Neural cell (in vitro differentiated cells): Measurements from ENCODE around the gene SEC61B. TPM values are rescaled to one million over a fixed set of nuclear protein-coding genes. Genes with fewer than 3 reads are reported as not detected.
A peak's percentile ranks its signal among the peaks of the same experiment; 100 is the strongest.

ENCODE experiments used
- H2AFZ ChIP-seq: fragments of 200-600, 300-800 bp; sonication (generic), shearing (Covaris generic); 2 replicates; pipeline ENCODE4 v1.6.0; 2014; ENCODE audit warnings: low read depth, mild to moderate bottlenecking, antibody characterized with exemption, low read length, moderate library complexity
- H3F3A ChIP-seq: fragments of 200-600 bp; shearing (Covaris generic); 2 replicates; pipeline ENCODE4 v1.6.1; 2016; ENCODE audit warnings: mild to moderate bottlenecking, moderate library complexity, mixed read lengths, antibody characterized with exemption, low read length; ENCODE audit not compliant: insufficient read depth, poor library complexity, severe bottlenecking
- H3K27ac ChIP-seq: fragments of 200-600, 300-800 bp; sonication (generic), shearing (Covaris generic); 2 replicates; pipeline ENCODE4 v1.5.1; 2014; ENCODE audit warnings: mild to moderate bottlenecking, low read length, moderate library complexity
- H3K27me3 ChIP-seq: fragments of 300-800, 200-600 bp; sonication (generic), shearing (Covaris generic); 2 replicates; pipeline ENCODE4 v1.6.0; 2014; ENCODE audit warnings: mild to moderate bottlenecking, low read depth, low read length, moderate library complexity; ENCODE audit not compliant: insufficient read depth
- H3K36me3 ChIP-seq: fragments of 300-800, 200-600 bp; sonication (generic), shearing (Covaris generic); 2 replicates; pipeline ENCODE4 v1.5.1; 2014; ENCODE audit warnings: mild to moderate bottlenecking, antibody characterized with exemption, low read length, moderate library complexity; ENCODE audit not compliant: insufficient read depth
- H3K4me2 ChIP-seq: fragments of 300-800, 200-600 bp; sonication (generic), shearing (Covaris generic); 2 replicates; pipeline ENCODE4 v1.6.0; 2014; ENCODE audit warnings: mild to moderate bottlenecking, low read length
- H3K4me3 ChIP-seq: fragments of 300-800, 200-600 bp; sonication (generic), shearing (Covaris generic); 2 replicates; pipeline ENCODE4 v1.5.1; 2014; ENCODE audit warnings: mild to moderate bottlenecking, low read length, moderate library complexity
- H3K79me2 ChIP-seq: fragments of 200-600 bp; shearing (Covaris generic); replicated peaks from 2 replicates; pipeline ENCODE4 v1.6.0; 2014; ENCODE audit warnings: mild to moderate bottlenecking, low read length, moderate library complexity; ENCODE audit not compliant: insufficient read depth
- H3K9ac ChIP-seq: fragments of 300-800, 200-600 bp; sonication (generic), shearing (Covaris generic); 2 replicates; pipeline ENCODE4 v1.6.1; 2016; ENCODE audit warnings: mild to moderate bottlenecking, low read length, mixed read lengths
- H3K9me2 ChIP-seq: fragments of 200-600 bp; shearing (Covaris generic); 2 replicates; pipeline ENCODE4 v1.6.1; 2016; ENCODE audit warnings: mild to moderate bottlenecking, low read length, mixed read lengths; ENCODE audit not compliant: insufficient read depth
- H3K9me3 ChIP-seq: fragments of 200-600, 300-800 bp; sonication (generic), shearing (Covaris generic); 2 replicates; pipeline ENCODE4 v1.6.1; 2016; ENCODE audit warnings: mild to moderate bottlenecking, mixed run types, low read length, moderate library complexity, mixed read lengths
- H4K20me1 ChIP-seq: fragments of 200-600 bp; shearing (Covaris generic); 2 replicates; pipeline ENCODE4 v1.6.1; 2016; ENCODE audit warnings: mild to moderate bottlenecking, mixed run types; ENCODE audit not compliant: insufficient read depth
- CTCF ChIP-seq: fragments of 450-650 bp; IDR thresholded peaks from 2 replicates; pipeline ENCODE4 v1.5.1; 2014; ENCODE audit warnings: antibody characterized with exemption, mild to moderate bottlenecking, moderate library complexity; ENCODE audit not compliant: poor library complexity, severe bottlenecking
- EP300 ChIP-seq: fragments of 450-650 bp; conservative IDR thresholded peaks from 2 replicates; pipeline ENCODE4 v1.6.1; 2014; ENCODE audit warnings: antibody characterized with exemption, mild to moderate bottlenecking, moderate library complexity; ENCODE audit not compliant: poor library complexity, severe bottlenecking
- EZH2 ChIP-seq: fragments of 200-600, 300-800 bp; shearing (Covaris generic), sonication (generic); IDR thresholded peaks from 2 replicates; pipeline ENCODE4 v1.6.1; 2014; ENCODE audit warnings: antibody characterized with exemption, low read length, borderline replicate concordance, mild to moderate bottlenecking; ENCODE audit not compliant: insufficient read depth, poor library complexity, severe bottlenecking
- MXI1 ChIP-seq: fragments of 450-650 bp; conservative IDR thresholded peaks from 2 replicates; pipeline ENCODE4 v1.6.1; 2014; ENCODE audit warnings: antibody characterized with exemption, mild to moderate bottlenecking; ENCODE audit not compliant: poor library complexity, severe bottlenecking
- POLR2AphosphoS5 ChIP-seq: IDR thresholded peaks from 2 replicates; pipeline ENCODE4 v1.6.1; 2012
- RAD21 ChIP-seq: fragments of 450-650 bp; conservative IDR thresholded peaks from 2 replicates; pipeline ENCODE4 v1.6.1; 2014; ENCODE audit warnings: antibody characterized with exemption, mild to moderate bottlenecking, moderate library complexity
- REST ChIP-seq: IDR thresholded peaks from 2 replicates; pipeline ENCODE4 v1.6.1; 2012; ENCODE audit warnings: borderline replicate concordance
- SMC3 ChIP-seq: fragments of 450-650 bp; conservative IDR thresholded peaks from 2 replicates; pipeline ENCODE4 v1.6.1; 2014; ENCODE audit warnings: antibody characterized with exemption, mild to moderate bottlenecking, moderate library complexity; ENCODE audit not compliant: poor library complexity
- TAF1 ChIP-seq: IDR thresholded peaks from 2 replicates; pipeline ENCODE4 v1.6.1; 2012; ENCODE audit warnings: low read depth
- polyA plus RNA-seq: library from polyadenylated mRNA; depleted of rRNA; stranded (reverse); fragments of >200 nt; gene quantifications from 2 replicates; pipeline ENCODE4 v1.2.3, GENCODE V29; 2014

The SEC61B gene
- polyA plus RNA-seq, 1 donor from 2014 or later: 203 TPM

DNA sequence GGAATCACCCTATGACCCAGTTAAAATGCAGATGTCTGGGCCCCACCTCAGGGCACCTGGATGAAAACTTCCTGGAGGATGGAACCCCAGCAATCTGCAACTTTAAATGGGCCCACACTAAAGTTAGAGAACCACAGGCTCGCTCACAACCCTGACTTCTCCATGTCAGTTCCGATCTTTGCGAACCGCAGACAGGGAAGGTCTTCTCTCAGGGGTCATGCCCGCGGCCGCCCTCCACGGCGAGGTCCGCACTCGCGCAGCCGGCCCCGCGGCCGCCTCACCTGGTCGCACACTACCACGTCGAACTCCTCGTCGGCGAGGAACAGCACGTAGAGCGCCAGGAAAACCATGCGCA is 839 bp upstream of the SEC61B start:
- H3K27me3 ChIP-seq: no peaks in the 10 kb centered on the region
- H3K36me3 ChIP-seq: peaks cover 8% of the 10 kb centered on the region
- H3K4me2 ChIP-seq: peak overlapping the region; percentile 95
- H3K4me3 ChIP-seq: peak overlapping the region; percentile 85
- no peaks in the 10 kb centered on the region for H3F3A ChIP-seq
- H3K9ac ChIP-seq: peak overlapping the region; percentile 82
- H4K20me1 ChIP-seq: no peaks in the 10 kb centered on the region
- H3K27ac ChIP-seq: peak overlapping the region; percentile 90
- H3K79me2 ChIP-seq: peaks cover 48% of the 10 kb centered on the region
- no peak overlapping the region for H2AFZ ChIP-seq
- no peaks in the 10 kb centered on the region for H3K9me2 ChIP-seq
- TF ChIP-seq RAD21 (no peak), CTCF (no peak), EZH2 (no peak), EP300 (no peak), TAF1 (no peak), POLR2AphosphoS5 (no peak)
- no peaks in the 10 kb centered on the region for H3K9me3 ChIP-seq

DNA sequence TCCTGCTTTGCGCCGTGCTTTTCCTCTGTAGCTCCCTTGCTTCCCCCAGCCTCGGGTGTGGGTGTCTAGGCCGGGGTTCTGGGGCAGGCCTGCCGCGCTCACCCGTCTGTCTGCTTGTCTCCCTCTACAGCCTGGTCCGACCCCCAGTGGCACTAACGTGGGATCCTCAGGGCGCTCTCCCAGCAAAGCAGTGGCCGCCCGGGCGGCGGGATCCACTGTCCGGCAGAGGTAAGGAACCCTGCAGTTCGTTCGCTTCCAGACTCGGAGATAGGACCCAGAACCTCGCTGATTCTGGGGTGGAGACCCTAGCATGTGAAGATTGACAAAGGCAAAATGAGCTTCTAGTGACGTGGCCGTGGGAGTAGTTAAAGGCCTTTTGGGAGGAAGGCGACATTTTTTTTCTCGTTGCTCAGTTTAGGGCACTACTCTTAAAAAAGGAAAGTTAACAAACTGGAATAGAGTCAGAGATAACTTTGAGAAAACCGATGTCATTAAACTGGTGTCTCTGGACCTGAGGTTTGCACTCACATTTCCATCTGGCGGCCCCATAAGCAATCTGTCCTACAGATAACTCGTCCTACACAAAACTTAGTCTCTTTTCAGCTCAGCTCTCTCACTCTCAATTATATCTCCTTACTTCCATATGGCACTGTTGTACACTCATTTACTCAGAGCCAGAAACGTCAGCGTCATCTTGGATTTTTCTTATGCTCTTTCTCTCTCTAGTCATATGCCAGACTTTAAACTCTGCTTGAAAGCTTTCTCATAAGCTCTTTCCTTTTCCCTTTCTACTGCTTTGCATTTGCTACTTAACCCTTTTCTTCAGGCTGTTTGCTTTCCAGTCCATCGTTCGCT is 561 bp downstream of the SEC61B start:
- peak overlapping the region; percentile 78 for H2AFZ ChIP-seq
- H3F3A ChIP-seq: no peaks in the 10 kb centered on the region
- peaks cover 48% of the 10 kb centered on the region for H3K79me2 ChIP-seq
- no peaks in the 10 kb centered on the region for H3K9me2 ChIP-seq
- H4K20me1 ChIP-seq: no peaks in the 10 kb centered on the region
- no peaks in the 10 kb centered on the region for H3K27me3 ChIP-seq
- H3K4me2 ChIP-seq: peak overlapping the region; percentile 62
- no peaks in the 10 kb centered on the region for H3K9me3 ChIP-seq
- peaks cover 8% of the 10 kb centered on the region for H3K36me3 ChIP-seq
- H3K9ac ChIP-seq: peak overlapping the region; percentile 82
- TF ChIP-seq TAF1: no peak
- TF ChIP-seq SMC3: peak; percentile 24
- TF ChIP-seq EZH2: no peak
- TF ChIP-seq POLR2AphosphoS5: no peak
- TF ChIP-seq RAD21: peak; percentile 39
- TF ChIP-seq MXI1: peak; percentile 24
- peak overlapping the region; percentile 90 for H3K27ac ChIP-seq
- H3K4me3 ChIP-seq: peak overlapping the region; percentile 85

- H2AFZ ChIP-seq: no peak overlapping the region
- H3K27ac ChIP-seq: no peak overlapping the region
- TF ChIP-seq SMC3: no peak
- TF ChIP-seq MXI1: no peak
- no peak for TF ChIP-seq CTCF
- TF ChIP-seq POLR2AphosphoS5: no peak
- no peak for TF ChIP-seq RAD21
- TF ChIP-seq EP300: no peak
- TF ChIP-seq EZH2: no peak
- no peak for TF ChIP-seq TAF1
- no peak for TF ChIP-seq REST
- H3K9me2 ChIP-seq: no peaks in the 10 kb centered on the region
- H3K79me2 ChIP-seq: peaks cover 41% of the 10 kb centered on the region
- no peaks in the 10 kb centered on the region for H4K20me1 ChIP-seq
- H3K27me3 ChIP-seq: no peaks in the 10 kb centered on the region
- no peaks in the 10 kb centered on the region for H3K36me3 ChIP-seq
- H3F3A ChIP-seq: no peaks in the 10 kb centered on the region
- H3K9me3 ChIP-seq: no peaks in the 10 kb centered on the region
- H3K4me3 ChIP-seq: no peak overlapping the region
- no peak overlapping the region for H3K4me2 ChIP-seq
- no peak overlapping the region for H3K9ac ChIP-seq
Observed at GRCh38 chr9:99224445-99224844, 2.4 kb downstream of the SEC61B start.
